Stimulated activated CD8-positive, alpha-beta memory T cell treated with anti-CD3 and anti-CD28 coated beads, Interleukin-15, amount 100 ng/mL, for 24 hours (primary cell): Measurements from ENCODE around the gene AQR.
"Not testable (repeated sequence)": the region's sequence is repeated elsewhere in the genome, so short reads cannot be mapped to it uniquely, and the experiment has no call there.

Experiments used
- DNase-seq: peaks from one replicate; pipeline ENCODE4 v3.0.0-alpha.2; 2020; ENCODE audit warnings: low read depth

AQR gene

DNA sequence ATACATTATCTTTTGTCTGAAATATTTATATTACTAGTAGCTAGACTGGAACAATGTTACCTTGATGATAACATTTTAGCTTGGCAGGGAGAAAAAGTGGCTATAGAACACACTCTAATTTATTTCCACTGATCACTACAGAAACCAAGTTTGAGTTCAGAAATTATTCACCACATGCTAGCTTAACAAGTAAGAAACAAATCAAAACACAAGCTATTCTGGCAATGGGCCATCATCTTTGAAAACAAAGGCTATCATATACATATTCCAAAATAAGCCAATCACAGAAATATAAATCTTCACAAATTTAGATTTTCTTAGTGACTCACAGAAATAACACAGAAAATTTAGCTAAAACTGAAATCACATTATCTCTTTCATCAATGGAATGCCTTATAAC is 17.1 kb downstream of the AQR start:
- no peak for DNase-seq

DNA sequence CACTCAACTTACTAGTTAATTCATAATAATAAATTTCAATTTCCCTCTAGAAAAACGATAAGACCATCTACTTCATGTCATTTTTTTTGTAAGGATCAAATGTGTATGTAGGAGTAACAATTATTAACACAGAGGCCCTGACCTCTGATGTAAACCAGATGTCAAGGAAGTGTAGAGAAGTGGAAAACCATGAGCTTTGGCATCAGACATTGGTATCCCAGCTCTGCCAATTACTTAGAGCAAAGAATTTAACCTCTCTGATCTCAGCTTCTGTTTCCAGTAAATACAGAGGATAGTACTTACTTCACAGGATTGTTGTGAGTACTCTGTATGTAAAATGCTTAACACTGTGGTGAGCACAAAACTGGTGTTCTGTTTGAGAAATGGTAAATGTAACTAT is 17.5 kb downstream of the AQR start:
- DNase-seq, result no peak

DNA sequence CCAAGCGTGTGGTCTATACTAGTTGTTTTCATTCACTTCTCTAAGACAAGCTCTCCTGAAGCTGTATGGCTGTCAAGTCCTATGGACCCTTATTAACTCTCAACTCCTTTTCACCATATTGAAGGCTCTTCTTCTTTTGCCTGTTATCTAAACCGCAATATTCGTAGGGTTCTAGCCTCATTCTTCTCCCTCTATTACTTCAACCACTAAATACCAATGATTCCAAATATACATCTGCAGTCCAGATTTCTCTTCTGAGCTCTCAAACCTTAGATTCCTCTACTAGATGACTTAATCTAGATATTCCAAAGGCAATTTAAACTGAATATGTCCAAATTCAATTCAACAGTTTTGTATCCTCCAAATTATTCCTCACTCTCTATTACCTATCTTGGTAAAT is 24.6 kb downstream of the AQR start:
- no peak for DNase-seq

DNA sequence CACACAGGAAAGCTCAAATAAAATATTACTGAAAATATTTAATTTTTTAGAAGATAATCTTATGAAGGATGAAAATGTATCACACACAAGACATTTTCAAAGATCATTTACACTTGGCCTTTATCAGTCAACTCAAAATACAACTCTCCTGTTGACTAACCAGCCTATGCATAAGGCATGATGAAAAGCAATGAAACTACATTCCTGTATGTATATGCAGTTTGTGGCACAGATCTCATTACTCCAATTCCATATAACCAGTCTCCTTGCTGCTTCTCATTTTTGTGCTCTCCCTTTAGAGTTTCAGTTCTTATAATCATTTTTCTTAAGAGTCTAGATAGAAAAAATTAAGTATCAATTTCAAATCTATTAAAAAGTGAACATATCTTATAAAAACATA is 25.8 kb downstream of the AQR start:
- no peak for DNase-seq

DNA sequence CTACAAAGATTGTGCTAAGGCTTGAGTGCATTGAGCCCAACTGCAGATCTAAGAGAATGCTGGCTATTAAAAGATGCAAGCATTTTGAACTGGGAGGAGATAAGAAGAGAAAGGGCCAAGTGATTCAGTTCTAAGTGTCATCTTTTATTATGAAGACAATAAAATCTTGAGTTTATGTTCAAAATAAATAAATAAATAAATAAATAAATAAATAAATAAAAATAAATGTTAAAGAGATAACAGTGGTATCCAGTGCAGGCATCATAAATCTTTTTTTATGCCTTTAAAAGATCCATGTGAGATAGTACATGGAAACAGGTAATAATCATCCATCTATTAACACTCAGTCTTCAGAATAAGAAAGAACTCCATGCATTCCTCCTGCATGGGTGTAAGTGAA is 26.3 kb downstream of the AQR start:
- DNase-seq, result not testable (repeated sequence)

DNA sequence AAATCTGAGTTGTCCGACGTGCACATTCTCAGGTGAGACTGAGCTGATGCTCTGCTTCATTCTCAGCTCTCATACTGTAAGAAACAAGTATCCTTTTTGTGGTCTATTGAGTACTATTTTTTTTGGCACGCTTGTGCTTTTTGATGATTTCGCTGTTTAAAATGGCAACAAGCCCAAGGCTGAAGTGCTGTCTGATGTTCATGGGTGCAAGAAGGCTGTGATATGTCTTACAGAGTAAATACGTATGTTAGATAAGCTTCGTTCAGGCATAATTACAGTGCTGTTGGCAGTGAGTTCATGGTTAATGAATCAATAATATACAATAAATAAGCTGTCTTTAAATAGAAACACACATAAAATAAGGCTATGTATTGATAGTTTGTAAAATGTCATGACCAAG is 27.2 kb downstream of the AQR start:
- no peak for DNase-seq

DNA sequence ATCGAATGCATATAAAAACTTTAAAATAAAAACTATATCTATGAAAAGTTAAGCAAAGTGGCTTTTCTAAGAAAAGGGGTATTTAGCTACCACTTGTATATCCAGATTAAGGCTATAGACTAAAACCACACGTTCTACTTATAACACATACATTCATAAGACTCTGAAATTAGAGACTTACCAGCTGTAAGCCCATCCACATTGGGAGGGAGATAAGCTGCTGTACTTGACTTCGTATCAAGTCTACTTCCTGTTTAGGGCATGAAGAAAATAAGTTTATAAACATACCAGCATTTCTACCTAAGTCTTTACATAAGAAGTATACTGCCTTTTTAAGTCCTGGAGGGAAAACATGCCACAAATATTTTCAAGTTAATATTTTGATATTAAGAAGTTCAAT is 27.7 kb downstream of the AQR start:
- DNase-seq, result no peak

DNA sequence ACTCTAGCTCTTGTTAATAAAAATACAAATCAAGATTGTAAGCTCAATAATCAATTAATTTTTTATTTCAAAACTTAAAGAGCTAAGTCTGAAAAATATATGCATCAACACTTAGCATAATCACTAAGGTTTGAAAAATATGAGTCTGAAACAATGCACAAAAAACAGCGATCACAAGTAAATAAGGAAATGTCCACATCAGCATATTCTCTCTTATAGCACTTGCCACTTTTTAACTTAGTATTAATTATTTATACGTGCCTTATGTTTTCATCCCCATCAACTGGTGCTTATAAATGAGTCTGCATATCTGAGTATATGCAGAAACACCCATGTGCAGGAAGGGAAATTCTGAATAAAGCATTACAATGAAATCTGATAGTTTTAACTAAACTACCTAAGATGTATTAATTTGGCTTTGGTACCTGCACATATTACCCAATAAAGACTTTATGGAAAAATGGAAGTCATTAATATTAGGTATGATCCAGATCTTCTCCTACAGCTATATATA is 28.3 kb downstream of the AQR start:
- no peak for DNase-seq

DNA sequence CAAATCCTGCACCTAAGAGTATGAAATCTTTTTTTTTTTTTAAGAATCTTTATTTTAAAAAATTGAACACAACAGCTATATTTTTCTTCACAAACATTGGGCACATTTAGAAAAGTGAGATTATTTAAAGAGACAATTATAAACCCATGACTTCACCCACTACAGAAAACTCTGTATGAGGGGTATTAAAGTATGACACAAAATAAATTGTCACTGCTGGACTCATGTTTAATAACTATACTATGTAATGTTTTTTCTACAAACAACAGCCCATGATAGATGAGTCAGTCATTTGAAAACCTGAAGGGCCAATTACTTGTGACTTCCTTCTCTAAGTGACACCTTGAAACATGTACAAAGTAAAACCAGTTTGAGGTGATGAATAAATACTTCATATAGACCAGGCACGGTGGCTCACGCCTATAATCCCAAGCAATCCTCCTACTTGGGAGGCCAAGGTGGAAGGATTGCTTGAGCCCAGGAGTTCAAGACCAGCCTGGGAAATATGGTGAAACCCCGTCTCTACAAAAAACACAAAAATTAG is 36.0 kb downstream of the AQR start:
- DNase-seq, result no peak

DNA sequence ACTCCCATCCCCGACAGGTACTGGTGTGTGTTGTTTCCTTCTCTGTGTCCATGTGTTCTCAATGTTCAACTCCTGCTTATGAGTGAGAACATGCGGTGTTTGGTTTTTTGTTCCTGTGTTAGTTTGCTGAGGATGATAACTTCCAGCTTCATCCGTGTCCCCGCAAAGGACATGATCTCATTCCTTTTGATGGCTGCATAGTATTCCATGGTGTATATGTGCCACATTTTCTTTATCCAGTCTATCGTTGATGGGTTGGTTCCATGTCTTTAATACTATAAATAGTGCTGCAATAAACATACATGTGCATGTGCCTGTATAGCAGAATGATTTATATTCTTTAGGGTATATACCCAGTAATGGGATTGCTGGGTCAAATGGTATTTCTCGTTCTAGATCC is 41.2 kb downstream of the AQR start:
- DNase-seq, result not testable (repeated sequence)

DNA sequence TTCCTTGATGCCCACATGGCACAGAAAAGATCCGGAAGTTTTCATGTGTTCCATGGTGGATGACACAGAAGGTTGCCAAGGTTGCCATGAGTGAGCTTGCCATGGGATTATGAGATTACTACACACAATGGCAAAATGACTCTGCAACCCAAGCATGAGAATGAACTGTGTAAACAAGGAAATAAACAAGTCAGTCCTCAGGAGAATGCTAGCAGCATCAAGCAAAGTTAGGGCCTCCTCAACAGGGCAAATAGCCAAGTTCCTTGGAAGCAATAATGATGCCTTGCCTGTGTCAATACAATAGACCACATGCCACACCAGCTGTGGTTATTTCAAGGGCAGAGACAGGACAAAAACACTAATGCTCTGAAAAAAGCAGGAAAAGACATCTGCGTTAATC is 41.8 kb downstream of the AQR start:
- no peak for DNase-seq

DNA sequence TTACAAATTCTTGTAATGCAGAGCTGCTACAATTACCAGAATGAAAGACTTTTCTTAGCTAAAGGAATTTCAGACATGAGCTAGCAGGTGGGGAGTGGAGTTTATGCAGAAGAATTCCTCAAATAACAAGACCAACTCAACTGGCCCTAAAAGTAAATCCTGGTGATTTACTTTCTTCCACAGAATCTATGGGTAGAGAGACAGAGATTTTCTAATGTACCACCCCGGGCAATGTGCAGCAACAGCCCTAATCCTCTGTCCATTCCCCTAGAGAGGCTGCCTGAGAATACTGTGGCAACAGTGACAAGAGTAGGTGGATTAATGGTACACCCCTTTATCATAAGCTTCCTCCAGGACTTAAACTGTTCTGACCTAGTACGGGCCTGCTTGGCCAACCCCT is 55.2 kb downstream of the AQR start:
- no peak for DNase-seq

DNA sequence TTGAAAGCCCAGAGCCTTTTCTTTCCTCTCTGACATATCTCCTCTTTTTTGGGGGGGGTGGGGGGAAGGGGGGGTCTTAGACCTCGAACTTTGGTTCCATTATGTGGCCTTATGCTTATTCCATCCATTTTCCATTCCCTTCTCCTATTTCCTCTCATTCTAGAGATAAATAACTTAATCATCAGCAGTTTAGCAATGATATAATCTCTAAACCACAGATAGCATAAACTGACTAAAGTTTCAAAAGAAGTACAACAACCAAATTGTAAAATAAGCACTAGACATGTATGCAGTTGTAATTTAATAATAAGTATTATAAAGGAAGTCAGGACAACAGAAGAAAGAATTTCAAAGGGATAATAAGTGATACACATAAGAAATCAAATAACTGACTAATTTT is 64.5 kb downstream of the AQR start:
- no peak for DNase-seq

DNA sequence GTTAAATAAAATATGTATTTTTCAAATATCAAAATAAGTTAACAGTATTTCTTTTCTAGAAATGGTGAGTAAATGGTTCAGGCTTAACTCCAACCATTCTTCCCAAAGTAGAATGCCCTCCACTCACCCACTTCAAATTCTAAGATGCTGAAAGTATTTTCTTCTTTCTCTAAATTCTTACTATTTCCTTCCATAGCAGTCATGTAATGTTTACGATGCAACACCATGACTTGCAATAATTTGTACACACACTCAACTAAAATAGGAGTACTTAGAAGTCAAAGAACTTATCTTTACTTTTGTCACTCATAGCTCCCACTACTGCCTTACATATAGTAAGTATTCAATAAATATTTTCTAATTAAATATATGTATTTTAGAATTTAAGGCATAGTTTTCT is 65.0 kb downstream of the AQR start:
- no peak for DNase-seq

DNA sequence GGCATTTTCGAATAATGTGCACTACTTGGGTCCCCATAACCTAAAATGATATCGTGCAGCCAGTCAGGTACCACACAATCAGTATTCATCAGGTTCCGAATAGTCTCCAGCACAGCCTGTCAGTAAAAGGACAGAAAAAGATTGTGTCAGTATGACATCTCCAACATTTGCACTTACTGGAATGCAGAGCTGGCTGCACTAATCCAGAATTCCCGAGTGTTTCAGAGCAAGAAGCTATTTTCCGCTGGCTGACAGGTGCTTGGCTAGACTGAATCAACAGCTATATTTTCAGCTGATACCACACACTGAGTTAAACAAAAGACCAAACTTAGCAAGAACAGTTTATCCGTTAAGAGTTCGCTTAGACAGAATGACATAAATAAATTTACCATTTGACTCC is 68.8 kb downstream of the AQR start:
- DNase-seq, result no peak

DNA sequence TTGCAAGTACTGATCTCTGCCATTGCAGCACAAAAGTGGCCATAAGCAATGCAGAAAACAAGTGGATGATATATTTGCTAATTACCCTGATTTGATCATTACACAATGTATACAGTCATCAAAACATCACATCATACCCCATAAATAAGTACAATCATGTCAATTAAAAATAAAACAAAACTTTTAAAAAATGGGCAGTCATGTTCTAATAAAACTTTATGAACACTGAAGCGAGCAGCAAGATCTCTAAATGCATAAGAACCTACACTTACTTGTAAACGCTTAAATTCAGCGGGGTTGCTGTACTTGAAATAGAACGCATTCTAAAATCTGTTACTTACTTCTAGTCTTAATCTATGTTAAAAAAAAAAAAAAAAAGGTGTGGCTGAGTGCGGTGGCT is 73.4 kb downstream of the AQR start:
- no peak for DNase-seq

DNA sequence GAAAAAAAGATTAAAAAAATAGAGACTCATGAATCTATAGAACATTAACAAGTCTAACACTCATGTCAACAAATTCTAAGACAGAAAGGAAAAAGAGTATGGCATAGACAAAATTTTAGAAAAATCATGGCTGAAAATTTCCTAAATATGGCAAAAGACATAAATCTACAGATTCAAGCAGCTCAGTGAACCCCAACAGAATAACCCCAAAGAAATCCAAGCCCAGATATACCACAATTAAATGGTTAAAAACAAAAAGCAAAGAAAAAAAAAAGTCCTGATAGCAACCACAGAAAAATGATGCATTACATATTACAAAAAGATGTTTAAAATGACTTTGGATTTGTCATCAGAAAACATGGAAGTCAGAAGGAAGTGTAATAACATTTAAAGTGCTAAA is 75.6 kb downstream of the AQR start:
- DNase-seq, result no peak

DNA sequence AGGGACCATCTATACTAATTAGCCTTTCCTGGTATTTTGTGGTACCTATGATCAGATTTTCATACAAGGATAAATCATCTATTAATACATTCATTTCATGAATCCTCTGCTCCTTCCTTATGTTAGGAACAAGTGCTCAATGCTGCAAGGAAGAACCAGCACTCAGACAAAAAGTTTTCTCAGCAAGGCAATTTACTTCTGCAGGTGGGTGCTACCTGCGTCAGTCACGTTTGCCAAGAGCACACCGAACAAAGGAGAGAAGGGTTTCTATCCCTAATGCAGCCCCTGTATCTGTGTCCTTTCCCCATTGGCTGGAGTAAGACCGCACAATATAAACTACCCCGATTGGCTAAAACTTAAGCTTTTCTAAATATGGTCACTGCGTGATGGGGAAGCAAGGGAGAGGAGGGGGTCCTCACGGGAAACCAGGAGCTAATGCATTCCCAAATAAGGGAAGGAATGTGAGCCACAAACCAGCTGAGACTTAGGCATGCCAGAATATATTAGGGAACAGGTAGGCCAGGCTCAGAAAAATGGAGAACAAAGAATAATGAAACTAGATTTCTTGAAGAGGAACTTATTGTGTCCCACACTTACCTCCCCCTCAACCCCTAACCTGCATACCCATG is 76.5 kb downstream of the AQR start:
- no peak for DNase-seq

DNA sequence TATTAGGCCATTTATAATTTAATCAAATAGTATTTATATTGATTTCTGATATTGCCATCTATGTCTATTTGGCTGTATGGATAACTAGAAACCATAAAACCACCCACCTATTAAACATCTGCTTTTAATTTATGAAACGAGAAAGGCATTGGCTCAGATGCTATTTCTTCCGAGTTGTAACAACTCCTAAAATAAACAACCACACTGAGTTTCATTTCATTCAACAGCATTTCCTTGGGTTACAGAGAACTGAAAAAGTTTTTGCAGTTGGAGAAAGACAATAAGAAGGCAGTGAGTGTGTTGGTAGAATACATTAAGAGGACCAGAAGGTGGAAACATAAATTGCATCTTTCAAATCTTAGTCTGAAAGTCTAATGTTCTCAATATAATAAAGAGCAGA is 79.1 kb downstream of the AQR start:
- no peak for DNase-seq

DNA sequence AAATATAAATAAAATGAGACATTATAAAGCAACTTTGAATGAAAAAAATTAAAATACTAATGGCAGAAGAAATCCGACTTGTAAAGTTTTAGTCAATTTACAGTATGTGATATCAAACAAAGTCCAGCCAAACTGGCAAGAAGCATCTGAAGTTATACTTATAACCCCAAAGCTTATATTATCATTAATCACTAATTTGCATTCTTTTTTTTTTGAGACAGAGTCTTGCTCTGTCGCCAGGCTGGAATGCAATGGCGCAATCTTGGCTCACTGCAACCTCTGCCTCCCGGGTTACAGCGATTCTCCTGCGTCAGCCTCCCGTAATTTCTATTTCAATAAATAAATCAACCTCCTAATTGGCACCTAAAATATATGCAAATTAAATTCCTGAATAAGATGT is 80.1 kb downstream of the AQR start:
- DNase-seq, result no peak

DNA sequence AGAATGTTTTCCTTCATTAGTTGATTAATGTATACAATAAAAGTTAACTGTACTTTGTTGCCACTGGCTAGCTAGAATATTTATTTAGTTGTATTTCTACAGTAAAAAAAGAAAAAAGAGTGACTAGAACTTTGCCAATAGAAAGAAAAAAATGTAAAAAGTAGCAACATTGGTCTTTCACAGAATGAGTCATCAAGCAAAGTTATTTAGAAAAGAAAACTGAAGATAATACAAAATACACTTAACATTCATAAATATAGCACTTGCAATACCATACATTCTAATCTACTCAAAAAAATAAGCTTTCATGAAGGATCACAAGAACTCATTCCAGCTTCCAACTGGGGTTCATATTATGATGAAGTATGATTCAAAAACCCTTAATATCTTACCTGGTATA is 83.4 kb downstream of the AQR start:
- DNase-seq, result no peak

DNA sequence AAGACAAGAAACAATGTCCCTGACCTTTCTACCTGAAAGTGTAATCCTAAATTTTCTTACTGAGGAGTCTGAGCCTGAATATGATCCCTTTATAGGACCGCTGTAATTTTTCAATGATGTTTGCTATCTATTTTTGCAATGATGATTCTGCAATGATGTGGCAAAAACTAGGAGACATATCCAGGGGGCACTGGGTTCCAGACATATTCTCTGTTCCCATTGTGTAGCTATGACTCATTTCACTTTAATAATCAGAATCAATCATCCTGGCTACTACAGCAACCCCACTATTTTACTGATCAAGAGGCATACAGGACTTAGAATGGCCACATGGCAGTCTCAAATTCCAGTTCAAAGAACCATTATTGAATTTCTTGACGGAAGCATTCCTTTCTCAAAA is 85.9 kb downstream of the AQR start:
- DNase-seq, result no peak

DNA sequence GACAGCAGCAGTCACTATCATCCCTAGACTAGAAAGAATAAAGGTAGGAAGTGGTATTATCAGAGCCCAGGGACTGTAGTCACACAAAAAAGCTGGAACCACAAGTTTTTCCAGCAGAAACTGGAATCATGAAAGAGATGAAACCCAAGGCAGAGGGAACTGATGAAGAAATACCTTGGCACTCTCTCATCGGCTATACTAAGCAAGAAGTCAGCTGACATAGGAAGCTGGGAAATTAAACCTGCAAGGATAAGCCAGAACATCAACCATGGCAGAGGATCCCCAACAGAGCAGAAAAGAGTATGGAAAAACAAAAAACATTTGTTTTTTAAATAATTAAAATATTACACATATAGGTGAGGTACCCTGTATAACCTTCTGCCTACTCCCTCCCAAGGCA is 86.5 kb downstream of the AQR start:
- no peak for DNase-seq

DNA sequence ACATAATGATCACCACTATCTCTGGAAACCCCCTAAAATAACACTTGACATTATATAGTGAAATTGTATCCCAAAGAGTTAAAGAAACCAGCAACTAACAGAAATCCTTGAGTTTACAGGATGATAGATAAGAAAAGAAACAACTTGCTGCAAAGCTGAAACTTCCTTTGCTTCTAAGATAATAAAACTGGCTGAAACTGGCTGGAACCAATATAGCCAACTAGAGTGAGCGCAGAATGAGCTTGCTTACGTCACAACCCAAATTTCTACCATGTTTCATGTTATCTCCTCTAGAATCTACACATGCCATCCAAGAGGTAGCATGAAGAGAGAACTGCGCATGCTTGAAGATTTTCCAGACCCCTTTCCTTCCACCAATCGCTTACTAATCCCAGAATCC is 90.4 kb downstream of the AQR start:
- DNase-seq, result no peak

DNA sequence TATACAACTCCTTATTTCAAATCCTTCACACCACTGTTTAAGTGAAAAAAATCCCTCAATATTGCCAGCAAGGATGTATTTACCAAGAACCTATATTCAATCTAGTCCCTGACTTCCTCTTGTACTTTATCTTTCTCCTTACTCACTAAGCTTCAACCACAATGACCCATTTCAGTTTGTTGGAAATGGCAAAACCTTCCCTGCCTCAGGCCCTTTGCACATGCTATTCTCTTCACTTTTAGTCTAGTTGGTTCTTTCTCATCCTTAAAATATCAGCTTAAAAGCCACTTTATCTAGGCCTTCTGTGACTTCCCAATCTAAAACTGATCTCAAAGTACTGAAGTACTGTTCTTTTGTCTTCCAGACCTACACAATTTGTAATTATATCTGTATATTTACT is 92.9 kb downstream of the AQR start:
- no peak for DNase-seq
